ENCODE data around the gene ADK. TPM values are rescaled to one million over a fixed set of nuclear protein-coding genes. Genes with fewer than 3 reads are reported as not detected.

Gene ADK
- total RNA-seq, 4 donors from 2014 or later = 15.3 to 23.3 (median 20.8) TPM

- no peak for ATAC-seq
- 65 to 76% methylated on average over 2 of the region's 2 CpGs for WGBS, 2 donors (ENCODE audit: low coverage in 1 of 2)
- H3K27me3 ChIP-seq = no peaks in the 10 kb centered on the region
- no peak for TF ChIP-seq CTCF (IDR thresholded peaks at IDR 0.05)
- no peak overlapping the region for H3K4me3 ChIP-seq
- no peak overlapping the region for H3K27ac ChIP-seq
- no peaks in the 10 kb centered on the region for H3K36me3 ChIP-seq
- H3K4me1 ChIP-seq = no peaks in the 10 kb centered on the region
- no peaks in the 10 kb centered on the region for H3K9me3 ChIP-seq
Observed at GRCh38 chr10:74623786-74624185, 472.8 kb downstream of the ADK start.

- Histone ChIP-seq H3K27me3 (no peaks in the 10 kb centered on the region), H3K9me3 (no peaks in the 10 kb centered on the region), H3K4me3 (no peak overlapping the region), H3K36me3 (no peaks in the 10 kb centered on the region), H3K4me1 (no peaks in the 10 kb centered on the region), H3K27ac (no peak overlapping the region)
- no peak for ATAC-seq
- WGBS, 2 donors (ENCODE audit: low coverage in 1 of 2) = 82 to 89% methylated on average over 1 of the region's 1 CpG
- TF ChIP-seq POLR2AphosphoS5 (IDR thresholded peaks at IDR 0.05) = no peak
- TF ChIP-seq EP300 (IDR thresholded peaks at IDR 0.05) = no peak
- TF ChIP-seq POLR2A (IDR thresholded peaks at IDR 0.05) = no peak
- no peak for TF ChIP-seq CTCF (IDR thresholded peaks at IDR 0.05)
Observed at GRCh38 chr10:74624501-74624900, 473.5 kb downstream of the ADK start.

DNA sequence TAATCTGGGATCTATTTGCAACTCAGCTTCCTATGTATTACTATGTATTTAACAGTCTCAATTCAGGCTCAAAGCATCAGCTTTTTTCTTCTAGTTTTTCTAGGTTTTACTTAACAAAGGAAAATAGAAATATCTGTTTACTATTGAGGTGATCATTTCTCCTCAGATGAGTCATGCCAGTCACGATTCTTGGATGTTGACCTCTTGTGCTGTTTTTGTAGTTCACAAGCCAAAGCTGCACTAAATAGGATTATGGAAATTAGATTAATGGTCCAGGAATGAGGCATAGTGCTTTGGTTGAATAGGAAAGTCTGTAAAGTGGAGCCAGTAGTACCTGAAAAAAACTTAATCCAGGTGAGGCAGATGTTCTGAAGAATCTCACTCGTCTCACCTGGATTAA is 477.1 kb downstream of the ADK start:
- Histone ChIP-seq H3K9me3 (no peaks in the 10 kb centered on the region), H3K27me3 (no peaks in the 10 kb centered on the region), H3K27ac (no peak overlapping the region), H3K4me1 (no peaks in the 10 kb centered on the region), H3K36me3 (no peaks in the 10 kb centered on the region), H3K4me3 (no peak overlapping the region)
- ATAC-seq = no peak
- 69 to 86% methylated on average over 2 of the region's 2 CpGs for WGBS, 2 donors (ENCODE audit: low coverage in 1 of 2)
- TF ChIP-seq EP300 (IDR thresholded peaks at IDR 0.05) = no peak
- no peak for TF ChIP-seq CTCF (IDR thresholded peaks at IDR 0.05)
- no peak for TF ChIP-seq POLR2AphosphoS5 (IDR thresholded peaks at IDR 0.05)
- no peak for TF ChIP-seq POLR2A (IDR thresholded peaks at IDR 0.05)

DNA sequence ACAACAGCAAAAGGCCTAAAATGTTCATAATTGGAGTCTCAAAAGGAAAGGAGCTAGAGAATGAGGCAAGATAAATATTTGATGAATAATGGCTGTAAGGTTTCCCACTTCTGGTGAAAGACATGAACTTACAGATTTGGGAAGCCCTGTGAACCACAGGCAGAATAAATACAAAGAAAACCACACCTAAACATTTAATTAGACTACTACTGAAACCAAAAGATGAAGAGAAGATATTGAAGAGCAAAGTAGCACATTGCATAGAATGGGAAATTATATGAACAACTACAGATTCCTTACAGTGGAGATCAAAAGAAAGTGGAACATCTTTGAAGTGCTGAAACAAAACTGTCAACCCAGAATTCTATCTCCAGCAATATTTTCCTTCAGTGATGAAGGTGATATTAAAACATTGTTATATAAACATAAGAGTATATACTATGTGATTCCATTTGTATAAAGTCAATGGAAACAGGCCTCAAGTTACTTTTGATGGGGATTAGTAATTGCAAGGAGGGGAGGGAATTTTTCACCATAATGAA is 484.0 kb downstream of the ADK start:
- H3K4me1 ChIP-seq = peaks cover 0 to 3% (median 0%) of the 10 kb centered on the region in 3 donors
- no peaks in the 10 kb centered on the region for H3K27me3 ChIP-seq
- peaks cover 0 to 15% (median 0%) of the 10 kb centered on the region in 3 donors for H3K9me3 ChIP-seq
- no peaks in the 10 kb centered on the region for H3K36me3 ChIP-seq
- H3K27ac ChIP-seq = no peak overlapping the region
- ATAC-seq = no peak
- TF ChIP-seq CTCF (IDR thresholded peaks at IDR 0.05) (no peak), POLR2AphosphoS5 (IDR thresholded peaks at IDR 0.05) (no peak), POLR2A (IDR thresholded peaks at IDR 0.05) (no peak), EP300 (IDR thresholded peaks at IDR 0.05) (no peak)
- no peak overlapping the region for H3K4me3 ChIP-seq

GRCh38 chr10:74635655-74636054 is 484.6 kb downstream of the ADK start:
- H3K4me3 ChIP-seq = no peak overlapping the region
- H3K9me3 ChIP-seq = peaks cover 0 to 15% (median 0%) of the 10 kb centered on the region in 3 donors
- WGBS, 2 donors (ENCODE audit: low coverage in 1 of 2) = 94 to 100% methylated on average over 4 of the region's 4 CpGs
- TF ChIP-seq CTCF (IDR thresholded peaks at IDR 0.05) = no peak
- no peak for TF ChIP-seq POLR2A (IDR thresholded peaks at IDR 0.05)
- TF ChIP-seq POLR2AphosphoS5 (IDR thresholded peaks at IDR 0.05) = no peak
- TF ChIP-seq EP300 (IDR thresholded peaks at IDR 0.05) = no peak
- no peaks in the 10 kb centered on the region for H3K36me3 ChIP-seq
- H3K27me3 ChIP-seq = no peaks in the 10 kb centered on the region
- H3K27ac ChIP-seq = no peak overlapping the region
- H3K4me1 ChIP-seq = peaks cover 0 to 9% (median 0%) of the 10 kb centered on the region in 3 donors
- no peak for ATAC-seq

Measured in gastroesophageal sphincter (tissue), 4 donors.